HFFc6 (cell line): ENCODE results near the gene FCER1G. TPM values are rescaled to one million over a fixed set of nuclear protein-coding genes. Genes with fewer than 3 reads are reported as not detected.

Experiments used
- DNase-seq: peaks from one replicate; pipeline ENCODE4 v3.0.0-alpha.2; 2018
- H3K27ac Mint-ChIP-seq: 2 replicates; pipeline ENCODE4 v1.8.0; 2020; ENCODE audit warnings: mild to moderate bottlenecking, mixed read lengths
- H3K27me3 Mint-ChIP-seq: 2 replicates; pipeline ENCODE4 v1.8.0; 2021; ENCODE audit warnings: mild to moderate bottlenecking, moderate library complexity, mixed read lengths; ENCODE audit not compliant: insufficient read depth
- H3K36me3 Mint-ChIP-seq: 2 replicates; pipeline ENCODE4 v1.8.0; 2021; ENCODE audit warnings: low read depth, mixed read lengths
- H3K4me1 Mint-ChIP-seq: 2 replicates; pipeline ENCODE4 v1.8.0; 2020; ENCODE audit warnings: low read depth, mixed read lengths
- H3K4me3 Mint-ChIP-seq: 2 replicates; pipeline ENCODE4 v1.8.0; 2020; ENCODE audit warnings: mild to moderate bottlenecking, moderate library complexity, mixed read lengths
- H3K9me3 Mint-ChIP-seq: 2 replicates; pipeline ENCODE4 v1.8.0; 2020; ENCODE audit warnings: mild to moderate bottlenecking, mixed read lengths
- CTCF ChIP-seq: fragments of 200-600 bp; sonication (generic); IDR thresholded peaks from 2 replicates; pipeline ENCODE4 v1.5.0; 2021; ENCODE audit warnings: antibody characterized with exemption, mild to moderate bottlenecking
- total RNA-seq, 6 experiments: library from RNA; stranded (reverse); fragmentation: NEBNext Ultra II Directional; extraction: Animal tissue kit (Norgen Biotek cat#: 25700); gene quantifications; 2 replicates in 1 of 6; 3 replicates in 5 of 6; pipeline ENCODE4 v1.2.3, GENCODE V29; 2021

Gene FCER1G
- total RNA-seq, 6 experiments from 2014 or later = 0.33 to 1.0 (median 0.53) TPM; not detected in 1

- Mint-ChIP-seq H3K4me1 (peaks cover 29% of the 10 kb centered on the region), H3K36me3 (peaks cover 5% of the 10 kb centered on the region; the same call in 1 of the 2 replicates), H3K4me3 (peak overlapping the region; percentile 99), H3K27ac (peak overlapping the region; percentile 92), H3K9me3 (no peaks in the 10 kb centered on the region), H3K27me3 (peaks cover 3% of the 10 kb centered on the region)
- TF ChIP-seq CTCF = no peak
- DNase-seq = no peak
Measured at GRCh38 chr1:161226320-161226711, 11.2 kb downstream of the FCER1G start.

- peak overlapping the region; percentile 92 for H3K27ac Mint-ChIP-seq
- peaks cover 3% of the 10 kb centered on the region for H3K27me3 Mint-ChIP-seq
- H3K4me3 Mint-ChIP-seq = peak overlapping the region; percentile 99
- no peak for DNase-seq
- peaks cover 29% of the 10 kb centered on the region for H3K4me1 Mint-ChIP-seq
- TF ChIP-seq CTCF = no peak
- no peaks in the 10 kb centered on the region for H3K9me3 Mint-ChIP-seq
- H3K36me3 Mint-ChIP-seq = peaks cover 5% of the 10 kb centered on the region; the same call in 1 of the 2 replicates
Measured at GRCh38 chr1:161226759-161227158, 11.7 kb downstream of the FCER1G start.

GRCh38 chr1:161227196-161227871, 12.2 kb downstream of the FCER1G start:
- peaks cover 1% of the 10 kb centered on the region for H3K27me3 Mint-ChIP-seq
- peaks cover 5% of the 10 kb centered on the region; the same call in 1 of the 2 replicates for H3K36me3 Mint-ChIP-seq
- TF ChIP-seq CTCF = peak; percentile 98
- DNase-seq = peak; percentile 71
- peak overlapping the region; percentile 92 for H3K27ac Mint-ChIP-seq
- no peaks in the 10 kb centered on the region for H3K9me3 Mint-ChIP-seq
- peak overlapping the region; percentile 99 for H3K4me3 Mint-ChIP-seq
- H3K4me1 Mint-ChIP-seq = peaks cover 29% of the 10 kb centered on the region

- no peaks in the 10 kb centered on the region; the same call in none of the 2 replicates for H3K27me3 Mint-ChIP-seq
- H3K27ac Mint-ChIP-seq = peak overlapping the region; percentile 52
- H3K4me3 Mint-ChIP-seq = no peak overlapping the region
- DNase-seq = no peak
- peaks cover 29% of the 10 kb centered on the region for H3K4me1 Mint-ChIP-seq
- no peaks in the 10 kb centered on the region for H3K9me3 Mint-ChIP-seq
- H3K36me3 Mint-ChIP-seq = peaks cover 5% of the 10 kb centered on the region; the same call in 1 of the 2 replicates
- TF ChIP-seq CTCF = no peak
Measured at GRCh38 chr1:161228032-161228431, 12.9 kb downstream of the FCER1G start.

GRCh38 chr1:161229896-161230295, 14.8 kb downstream of the FCER1G start:
- TF ChIP-seq CTCF = peak; percentile 51
- Mint-ChIP-seq H3K4me3 (no peak overlapping the region), H3K27ac (no peak overlapping the region), H3K9me3 (no peaks in the 10 kb centered on the region), H3K36me3 (peaks cover 5% of the 10 kb centered on the region; the same call in 1 of the 2 replicates), H3K27me3 (peaks cover 3% of the 10 kb centered on the region), H3K4me1 (peaks cover 29% of the 10 kb centered on the region)
- DNase-seq = no peak
